ENCODE measurements around the gene RAB28. TPM values are rescaled to one million over a fixed set of nuclear protein-coding genes. Genes with fewer than 3 reads are reported as not detected.

RAB28 gene
- total RNA-seq, 1 donor from 2014 or later, result 11.9 TPM

- H3K4me3 ChIP-seq (ENCODE audit: insufficient read depth, low read depth, low read length), result no peak overlapping the region
- Mint-ChIP-seq H3K4me1 (ENCODE audit: low read depth, unreplicated experiment) (peaks cover 4% of the 10 kb centered on the region), H3K27ac (ENCODE audit: unreplicated experiment) (no peak overlapping the region), H3K4me3 (ENCODE audit: unreplicated experiment) (no peak overlapping the region), H3K9me3 (ENCODE audit: unreplicated experiment) (peaks cover 4% of the 10 kb centered on the region), H3K27me3 (ENCODE audit: low read depth, unreplicated experiment) (no peaks in the 10 kb centered on the region), H3K36me3 (ENCODE audit: low read depth, unreplicated experiment) (no peaks in the 10 kb centered on the region)
- H3K36me3 ChIP-seq (ENCODE audit: insufficient read depth, low read length), result no peaks in the 10 kb centered on the region
- TF ChIP-seq EZH2 (IDR thresholded peaks at IDR 0.05; ENCODE audit: insufficient read depth, low read length), result no peak
- no peak for TF ChIP-seq CTCF (IDR thresholded peaks at IDR 0.05; ENCODE audit: insufficient read depth, low read depth, low read length)
- no peak overlapping the region for H3K9ac ChIP-seq (ENCODE audit: low read length)
- no peaks in the 10 kb centered on the region for H3K79me2 ChIP-seq (ENCODE audit: insufficient read depth, low read length)
- no peak overlapping the region for H2AFZ ChIP-seq (ENCODE audit: low read depth, low read length)
- H4K20me1 ChIP-seq (ENCODE audit: insufficient read depth, low read length), result no peaks in the 10 kb centered on the region
- H3K27ac ChIP-seq (ENCODE audit: low read depth, low read length), result no peak overlapping the region
- FAIRE-seq (no peak), DNase-seq (ENCODE audit: low read depth) (no peak)
- no peaks in the 10 kb centered on the region for H3K9me3 ChIP-seq (ENCODE audit: insufficient read depth, low read depth, low read length)
- H3K4me1 ChIP-seq (ENCODE audit: insufficient read depth, low read length), result no peaks in the 10 kb centered on the region
- no peaks in the 10 kb centered on the region for H3K27me3 ChIP-seq (ENCODE audit: insufficient read depth, low read length)
- H3K4me2 ChIP-seq (ENCODE audit: low read length), result no peak overlapping the region
Measured at GRCh38 chr4:13329340-13329850, 154.7 kb downstream of the RAB28 start.

GRCh38 chr4:13328591-13328990, 155.5 kb downstream of the RAB28 start:
- H3K4me2 ChIP-seq (ENCODE audit: low read length), result no peak overlapping the region
- H3K9me3 ChIP-seq (ENCODE audit: insufficient read depth, low read depth, low read length), result no peaks in the 10 kb centered on the region
- Mint-ChIP-seq H3K4me3 (ENCODE audit: unreplicated experiment) (no peak overlapping the region), H3K27me3 (ENCODE audit: low read depth, unreplicated experiment) (no peaks in the 10 kb centered on the region), H3K36me3 (ENCODE audit: low read depth, unreplicated experiment) (no peaks in the 10 kb centered on the region), H3K9me3 (ENCODE audit: unreplicated experiment) (peaks cover 2% of the 10 kb centered on the region), H3K4me1 (ENCODE audit: low read depth, unreplicated experiment) (peaks cover 4% of the 10 kb centered on the region), H3K27ac (ENCODE audit: unreplicated experiment) (no peak overlapping the region)
- no peak for TF ChIP-seq EZH2 (IDR thresholded peaks at IDR 0.05; ENCODE audit: insufficient read depth, low read length)
- TF ChIP-seq CTCF (IDR thresholded peaks at IDR 0.05; ENCODE audit: insufficient read depth, low read depth, low read length), result no peak
- no peaks in the 10 kb centered on the region for H3K79me2 ChIP-seq (ENCODE audit: insufficient read depth, low read length)
- no peak overlapping the region for H3K4me3 ChIP-seq (ENCODE audit: insufficient read depth, low read depth, low read length)
- H3K27me3 ChIP-seq (ENCODE audit: insufficient read depth, low read length), result no peaks in the 10 kb centered on the region
- no peaks in the 10 kb centered on the region for H3K4me1 ChIP-seq (ENCODE audit: insufficient read depth, low read length)
- H3K27ac ChIP-seq (ENCODE audit: low read depth, low read length), result no peak overlapping the region
- H4K20me1 ChIP-seq (ENCODE audit: insufficient read depth, low read length), result no peaks in the 10 kb centered on the region
- FAIRE-seq (no peak), DNase-seq (ENCODE audit: low read depth) (peak; percentile 49)
- no peak overlapping the region for H3K9ac ChIP-seq (ENCODE audit: low read length)
- H2AFZ ChIP-seq (ENCODE audit: low read depth, low read length), result no peak overlapping the region
- H3K36me3 ChIP-seq (ENCODE audit: insufficient read depth, low read length), result no peaks in the 10 kb centered on the region

GRCh38 chr4:13327991-13328390, 156.1 kb downstream of the RAB28 start:
- no peak overlapping the region for H2AFZ ChIP-seq (ENCODE audit: low read depth, low read length)
- no peak overlapping the region for H3K27ac ChIP-seq (ENCODE audit: low read depth, low read length)
- H3K79me2 ChIP-seq (ENCODE audit: insufficient read depth, low read length), result no peaks in the 10 kb centered on the region
- TF ChIP-seq EZH2 (IDR thresholded peaks at IDR 0.05; ENCODE audit: insufficient read depth, low read length) (no peak), CTCF (IDR thresholded peaks at IDR 0.05; ENCODE audit: insufficient read depth, low read depth, low read length) (no peak)
- no peaks in the 10 kb centered on the region for H4K20me1 ChIP-seq (ENCODE audit: insufficient read depth, low read length)
- H3K27ac Mint-ChIP-seq (ENCODE audit: unreplicated experiment), result no peak overlapping the region
- H3K4me1 Mint-ChIP-seq (ENCODE audit: low read depth, unreplicated experiment), result peaks cover 6% of the 10 kb centered on the region
- H3K36me3 ChIP-seq (ENCODE audit: insufficient read depth, low read length), result no peaks in the 10 kb centered on the region
- no peaks in the 10 kb centered on the region for H3K36me3 Mint-ChIP-seq (ENCODE audit: low read depth, unreplicated experiment)
- no peak overlapping the region for H3K4me3 Mint-ChIP-seq (ENCODE audit: unreplicated experiment)
- H3K9ac ChIP-seq (ENCODE audit: low read length), result no peak overlapping the region
- H3K27me3 Mint-ChIP-seq (ENCODE audit: low read depth, unreplicated experiment), result no peaks in the 10 kb centered on the region
- H3K4me3 ChIP-seq (ENCODE audit: insufficient read depth, low read depth, low read length), result no peak overlapping the region
- DNase-seq (ENCODE audit: low read depth) (no peak), FAIRE-seq (peak; percentile 29)
- H3K9me3 Mint-ChIP-seq (ENCODE audit: unreplicated experiment), result peaks cover 2% of the 10 kb centered on the region
- no peaks in the 10 kb centered on the region for H3K27me3 ChIP-seq (ENCODE audit: insufficient read depth, low read length)
- no peak overlapping the region for H3K4me2 ChIP-seq (ENCODE audit: low read length)
- H3K4me1 ChIP-seq (ENCODE audit: insufficient read depth, low read length), result peaks cover 1% of the 10 kb centered on the region
- no peaks in the 10 kb centered on the region for H3K9me3 ChIP-seq (ENCODE audit: insufficient read depth, low read depth, low read length)
